Stimulated activated memory B cell treated with anti-CD40 and anti-IgM and Interleukin-4, amounts not matched to agents 10 μg/mL and 1 μg/mL and 100 μg/mL, for 72 hours (primary cell): Measurements from ENCODE around the gene GMCL1.
"Not testable (repeated sequence)": the region's sequence is repeated elsewhere in the genome, so short reads cannot be mapped to it uniquely, and the experiment has no call there.

ENCODE experiments used
- ATAC-seq: fragments of 150-1000 bp; cut with Tn5 transposase; 2 replicates; pipeline ENCODE4 v1.10.0; 2021
- H3K27ac Mint-ChIP-seq: one replicate; pipeline ENCODE4 v1.8.0; 2022; ENCODE audit warnings: mild to moderate bottlenecking, mixed read lengths
- H3K27me3 Mint-ChIP-seq: one replicate; pipeline ENCODE4 v1.8.0; 2022; ENCODE audit warnings: mixed read lengths
- H3K36me3 Mint-ChIP-seq: one replicate; pipeline ENCODE4 v1.8.0; 2022; ENCODE audit warnings: mixed read lengths
- H3K4me1 Mint-ChIP-seq: one replicate; pipeline ENCODE4 v1.8.0; 2022; ENCODE audit warnings: mixed read lengths
- H3K4me3 Mint-ChIP-seq: one replicate; pipeline ENCODE4 v1.8.0; 2022; ENCODE audit warnings: mild to moderate bottlenecking, moderate library complexity, mixed read lengths
- H3K9me3 Mint-ChIP-seq: one replicate; pipeline ENCODE4 v1.8.0; 2022; ENCODE audit warnings: mixed read lengths

Gene GMCL1

GRCh38 chr2:69798290-69798908 is 31.1 kb upstream of the GMCL1 start:
- Mint-ChIP-seq H3K4me1 (peaks cover 50% of the 10 kb centered on the region), H3K4me3 (peak overlapping the region; percentile 55), H3K9me3 (no peaks in the 10 kb centered on the region), H3K27me3 (no peaks in the 10 kb centered on the region), H3K27ac (peak overlapping the region; percentile 72), H3K36me3 (peaks cover 12% of the 10 kb centered on the region)
- ATAC-seq, result no peak

- H3K4me1 Mint-ChIP-seq, result peaks cover 55% of the 10 kb centered on the region
- H3K27ac Mint-ChIP-seq, result peak overlapping the region; percentile 72
- H3K9me3 Mint-ChIP-seq, result no peaks in the 10 kb centered on the region
- peak; percentile 31 for ATAC-seq
- peaks cover 16% of the 10 kb centered on the region for H3K36me3 Mint-ChIP-seq
- no peaks in the 10 kb centered on the region for H3K27me3 Mint-ChIP-seq
- H3K4me3 Mint-ChIP-seq, result peak overlapping the region; percentile 55
These were observed 30.4 kb upstream of the GMCL1 start for GRCh38 chr2:69798909-69799526.

GRCh38 chr2:69801745-69802290 is 27.6 kb upstream of the GMCL1 start:
- ATAC-seq, result no peak
- H3K4me3 Mint-ChIP-seq, result no peak overlapping the region
- peaks cover 62% of the 10 kb centered on the region for H3K4me1 Mint-ChIP-seq
- peak overlapping the region; percentile 34 for H3K27ac Mint-ChIP-seq
- no peaks in the 10 kb centered on the region for H3K27me3 Mint-ChIP-seq
- no peaks in the 10 kb centered on the region for H3K9me3 Mint-ChIP-seq
- peaks cover 33% of the 10 kb centered on the region for H3K36me3 Mint-ChIP-seq

GRCh38 chr2:69802781-69803367 is 26.6 kb upstream of the GMCL1 start:
- H3K9me3 Mint-ChIP-seq, H3K4me3 Mint-ChIP-seq, H3K27me3 Mint-ChIP-seq: not testable (repeated sequence)
- peak; percentile 75 for ATAC-seq
- Mint-ChIP-seq H3K36me3 (peaks cover 33% of the 10 kb centered on the region), H3K4me1 (peaks cover 55% of the 10 kb centered on the region), H3K27ac (peak overlapping the region; percentile 34)

GRCh38 chr2:69804416-69804815 is 25.0 kb upstream of the GMCL1 start:
- Mint-ChIP-seq H3K4me3 (no peak overlapping the region), H3K27me3 (no peaks in the 10 kb centered on the region), H3K4me1 (peaks cover 40% of the 10 kb centered on the region), H3K36me3 (peaks cover 33% of the 10 kb centered on the region), H3K9me3 (no peaks in the 10 kb centered on the region), H3K27ac (peak overlapping the region; percentile 44)
- ATAC-seq, result no peak

- Mint-ChIP-seq H3K4me3 (no peak overlapping the region), H3K27me3 (no peaks in the 10 kb centered on the region), H3K36me3 (peaks cover 30% of the 10 kb centered on the region), H3K4me1 (peaks cover 29% of the 10 kb centered on the region), H3K27ac (no peak overlapping the region), H3K9me3 (no peaks in the 10 kb centered on the region)
- ATAC-seq, result no peak
These were observed 23.6 kb upstream of the GMCL1 start for GRCh38 chr2:69805887-69806286.

- H3K27me3 Mint-ChIP-seq, result no peaks in the 10 kb centered on the region
- H3K4me3 Mint-ChIP-seq, result no peak overlapping the region
- ATAC-seq, result no peak
- peaks cover 16% of the 10 kb centered on the region for H3K4me1 Mint-ChIP-seq
- no peaks in the 10 kb centered on the region for H3K9me3 Mint-ChIP-seq
- H3K36me3 Mint-ChIP-seq, result peaks cover 45% of the 10 kb centered on the region
- no peak overlapping the region for H3K27ac Mint-ChIP-seq
These were observed 21.5 kb upstream of the GMCL1 start for GRCh38 chr2:69807821-69808540.

GRCh38 chr2:69810550-69810949 is 18.9 kb upstream of the GMCL1 start:
- Mint-ChIP-seq H3K4me1 (no peaks in the 10 kb centered on the region), H3K4me3 (no peak overlapping the region), H3K27ac (no peak overlapping the region), H3K27me3 (no peaks in the 10 kb centered on the region), H3K9me3 (no peaks in the 10 kb centered on the region), H3K36me3 (peaks cover 45% of the 10 kb centered on the region)
- no peak for ATAC-seq

GRCh38 chr2:69811018-69811417 is 18.4 kb upstream of the GMCL1 start:
- no peak for ATAC-seq
- Mint-ChIP-seq H3K4me3 (no peak overlapping the region), H3K36me3 (peaks cover 41% of the 10 kb centered on the region), H3K27ac (no peak overlapping the region), H3K9me3 (no peaks in the 10 kb centered on the region), H3K4me1 (no peaks in the 10 kb centered on the region), H3K27me3 (no peaks in the 10 kb centered on the region)

GRCh38 chr2:69811591-69811990 is 17.9 kb upstream of the GMCL1 start:
- no peak for ATAC-seq
- Mint-ChIP-seq H3K27ac (no peak overlapping the region), H3K4me3 (no peak overlapping the region), H3K36me3 (peaks cover 35% of the 10 kb centered on the region), H3K4me1 (no peaks in the 10 kb centered on the region), H3K9me3 (no peaks in the 10 kb centered on the region), H3K27me3 (no peaks in the 10 kb centered on the region)

- no peaks in the 10 kb centered on the region for H3K4me1 Mint-ChIP-seq
- no peak overlapping the region for H3K27ac Mint-ChIP-seq
- H3K27me3 Mint-ChIP-seq, result no peaks in the 10 kb centered on the region
- peaks cover 42% of the 10 kb centered on the region for H3K36me3 Mint-ChIP-seq
- no peaks in the 10 kb centered on the region for H3K9me3 Mint-ChIP-seq
- H3K4me3 Mint-ChIP-seq, result no peak overlapping the region
- no peak for ATAC-seq
These were observed 13.7 kb upstream of the GMCL1 start for GRCh38 chr2:69815717-69816116.

- no peak for ATAC-seq
- Mint-ChIP-seq H3K4me3 (no peak overlapping the region), H3K27ac (no peak overlapping the region), H3K4me1 (no peaks in the 10 kb centered on the region), H3K27me3 (no peaks in the 10 kb centered on the region), H3K36me3 (peaks cover 29% of the 10 kb centered on the region), H3K9me3 (no peaks in the 10 kb centered on the region)
These were observed 12.4 kb upstream of the GMCL1 start for GRCh38 chr2:69816923-69817542.

- no peak for ATAC-seq
- H3K9me3 Mint-ChIP-seq, result no peaks in the 10 kb centered on the region
- H3K4me1 Mint-ChIP-seq, result no peaks in the 10 kb centered on the region
- H3K36me3 Mint-ChIP-seq, result peaks cover 20% of the 10 kb centered on the region
- H3K27ac Mint-ChIP-seq, result no peak overlapping the region
- no peaks in the 10 kb centered on the region for H3K27me3 Mint-ChIP-seq
- no peak overlapping the region for H3K4me3 Mint-ChIP-seq
These were observed 11.5 kb upstream of the GMCL1 start for GRCh38 chr2:69817729-69818501.

- no peaks in the 10 kb centered on the region for H3K36me3 Mint-ChIP-seq
- H3K4me3 Mint-ChIP-seq, result peak overlapping the region; percentile 75
- no peaks in the 10 kb centered on the region for H3K9me3 Mint-ChIP-seq
- H3K27ac Mint-ChIP-seq, result peak overlapping the region; percentile 88
- no peak for ATAC-seq
- no peaks in the 10 kb centered on the region for H3K27me3 Mint-ChIP-seq
- peaks cover 33% of the 10 kb centered on the region for H3K4me1 Mint-ChIP-seq
These were observed 1.5 kb upstream of the GMCL1 start for GRCh38 chr2:69827796-69828540.
